Measurements from ENCODE around the gene ZBTB7A. TPM values are rescaled to one million over a fixed set of nuclear protein-coding genes. Genes with fewer than 3 reads are reported as not detected.

Gene ZBTB7A
- total RNA-seq, 1 experiment from 2014 or later: 4.3 TPM

DNA sequence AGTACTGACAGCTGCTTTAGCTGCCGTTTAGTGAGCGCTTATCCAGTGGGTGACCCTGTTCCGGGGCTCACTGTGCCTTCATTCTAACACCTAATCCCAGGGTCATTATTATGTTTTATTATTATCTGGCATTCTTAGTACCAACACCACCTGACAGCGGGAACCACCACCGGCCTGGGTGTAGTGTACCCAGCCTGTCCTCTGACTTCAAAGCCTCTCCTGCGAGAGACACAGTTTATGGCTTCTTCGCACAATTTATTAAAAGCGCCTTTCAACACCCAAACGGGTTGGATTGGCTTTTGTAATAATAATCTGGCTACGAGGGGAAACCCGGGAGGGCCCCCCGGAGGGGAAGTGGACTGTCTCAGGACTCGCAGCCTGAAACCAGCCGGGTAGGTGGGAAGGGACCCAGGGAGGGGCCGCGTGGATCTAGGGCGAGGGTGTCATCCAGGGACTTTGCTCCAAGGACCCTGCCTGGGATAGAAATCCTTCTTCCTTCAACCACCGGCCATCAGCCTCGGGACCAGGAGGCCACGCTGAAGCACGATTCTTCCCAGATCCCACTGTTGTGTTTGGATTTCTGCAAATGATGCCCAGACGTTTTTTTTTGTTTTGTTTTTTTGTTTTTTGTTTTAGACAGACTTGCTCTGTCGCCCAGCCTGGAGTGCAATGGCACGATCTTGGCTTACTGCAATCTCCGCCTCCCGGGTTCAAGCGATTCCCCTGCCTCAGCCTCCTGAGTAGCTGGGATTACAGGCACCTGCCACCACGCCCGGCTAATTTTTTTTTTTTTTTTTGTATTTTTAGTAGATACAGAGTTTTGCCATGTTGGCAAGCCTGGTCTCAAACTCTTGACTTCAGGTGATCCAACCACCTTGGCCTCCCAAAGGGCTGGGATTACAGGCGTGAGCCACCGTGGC is 1.6 kb upstream of the ZBTB7A start:
- no peak for DNase-seq (ENCODE audit: low read depth)

DNA sequence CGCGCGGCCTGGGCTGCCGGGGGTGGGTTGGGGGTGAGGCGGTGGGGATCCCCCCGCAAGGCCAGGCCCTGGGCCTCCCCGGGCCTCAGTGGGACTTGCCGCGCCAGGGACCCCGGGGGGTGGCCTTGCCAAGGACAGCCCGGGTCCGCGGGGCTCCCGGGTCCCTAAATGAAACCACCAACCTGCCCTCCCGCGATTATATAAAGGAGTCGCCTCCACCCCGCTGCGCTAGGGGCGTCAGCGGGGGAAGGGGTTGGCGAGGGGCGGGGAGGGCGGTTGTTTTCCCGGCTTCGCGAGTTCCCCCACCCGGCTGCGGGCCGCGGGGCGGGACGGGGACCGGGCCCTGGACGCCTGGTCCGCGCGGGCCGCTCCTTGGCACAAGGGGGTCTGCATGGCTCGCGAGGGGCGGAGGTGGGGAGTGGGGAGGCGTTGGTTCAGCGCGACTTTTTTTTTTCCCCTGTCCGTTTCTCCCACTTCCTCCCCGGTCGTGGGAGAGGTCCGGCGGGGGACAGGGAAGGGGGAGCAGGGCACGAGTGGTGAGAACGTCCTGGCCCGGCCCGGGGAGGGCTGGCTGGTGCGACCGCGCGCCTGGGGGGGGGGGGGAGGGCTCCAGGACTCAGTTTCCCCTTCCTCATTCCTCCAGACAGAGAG is 822 bp upstream of the ZBTB7A start:
- DNase-seq (ENCODE audit: low read depth): peak; percentile 26

DNA sequence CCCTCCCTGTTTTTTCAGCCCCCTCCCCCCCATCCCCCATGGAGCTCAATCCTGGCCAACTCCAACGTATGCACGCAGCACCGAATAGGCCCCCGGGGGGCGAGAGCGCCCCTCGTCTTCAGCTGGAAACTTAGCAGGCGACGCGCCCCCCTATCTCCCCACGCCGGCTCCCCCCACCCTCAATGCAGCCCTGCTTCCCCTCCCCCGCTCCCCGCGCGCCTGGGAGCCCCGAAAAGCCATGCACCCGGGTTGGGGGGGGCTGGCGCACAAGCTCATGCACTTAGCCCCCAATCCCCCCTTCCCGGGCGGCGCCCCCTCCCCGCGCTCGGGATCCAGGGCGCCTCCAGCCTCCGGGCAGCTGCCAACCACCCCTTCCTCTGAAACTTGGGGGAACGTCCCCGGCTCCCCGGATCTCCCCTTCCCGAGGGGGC is 508 bp downstream of the ZBTB7A start:
- no peak for DNase-seq (ENCODE audit: low read depth)

GRCh38 chr19:4065430-4066175 is 1.1 kb downstream of the ZBTB7A start:
- DNase-seq (ENCODE audit: low read depth): peak; percentile 96

- DNase-seq (ENCODE audit: low read depth): no peak
Measured at GRCh38 chr19:4064496-4065260, 2.0 kb downstream of the ZBTB7A start.

- peak; percentile 34 for DNase-seq (ENCODE audit: low read depth)
Measured at GRCh38 chr19:4064149-4064495, 2.6 kb downstream of the ZBTB7A start.

DNA sequence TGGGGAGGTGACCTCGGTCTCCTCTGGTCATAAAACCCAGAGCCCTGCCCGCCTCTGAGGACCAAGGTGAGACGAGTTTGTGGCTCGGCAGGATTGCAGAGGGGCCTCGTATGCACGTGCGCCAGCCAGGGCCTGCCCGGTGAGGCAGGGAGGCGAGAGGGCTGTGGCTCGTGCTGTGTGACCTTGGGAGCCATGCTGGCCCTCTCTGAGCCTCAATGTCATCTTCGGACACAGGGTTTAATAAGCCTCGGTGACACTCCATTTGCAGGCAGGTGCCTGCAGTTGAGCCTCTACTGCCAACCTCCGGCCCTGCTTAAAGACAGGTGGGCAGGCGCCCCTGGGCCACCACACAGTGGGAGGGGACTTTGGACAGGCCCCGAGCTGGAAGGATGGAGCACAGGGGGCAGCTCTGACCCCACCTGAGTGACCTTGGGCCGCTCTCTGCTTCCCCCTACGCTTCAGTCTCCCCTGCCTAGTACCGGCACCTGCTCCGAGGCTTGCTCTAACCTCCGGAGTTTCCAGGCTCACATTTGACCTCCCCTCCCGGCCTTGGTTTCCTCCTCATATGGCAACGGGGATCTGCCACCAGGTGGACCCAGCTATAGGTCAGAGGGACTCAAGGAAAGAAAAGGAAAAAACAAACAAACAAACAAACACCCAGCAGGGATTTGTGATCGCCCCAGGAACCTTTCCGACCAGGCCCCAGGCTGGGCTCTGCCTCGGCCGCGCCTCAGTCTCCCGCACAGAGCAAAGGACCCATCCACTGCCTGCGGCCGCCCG is 3.1 kb downstream of the ZBTB7A start:
- DNase-seq (ENCODE audit: low read depth): no peak

DNA sequence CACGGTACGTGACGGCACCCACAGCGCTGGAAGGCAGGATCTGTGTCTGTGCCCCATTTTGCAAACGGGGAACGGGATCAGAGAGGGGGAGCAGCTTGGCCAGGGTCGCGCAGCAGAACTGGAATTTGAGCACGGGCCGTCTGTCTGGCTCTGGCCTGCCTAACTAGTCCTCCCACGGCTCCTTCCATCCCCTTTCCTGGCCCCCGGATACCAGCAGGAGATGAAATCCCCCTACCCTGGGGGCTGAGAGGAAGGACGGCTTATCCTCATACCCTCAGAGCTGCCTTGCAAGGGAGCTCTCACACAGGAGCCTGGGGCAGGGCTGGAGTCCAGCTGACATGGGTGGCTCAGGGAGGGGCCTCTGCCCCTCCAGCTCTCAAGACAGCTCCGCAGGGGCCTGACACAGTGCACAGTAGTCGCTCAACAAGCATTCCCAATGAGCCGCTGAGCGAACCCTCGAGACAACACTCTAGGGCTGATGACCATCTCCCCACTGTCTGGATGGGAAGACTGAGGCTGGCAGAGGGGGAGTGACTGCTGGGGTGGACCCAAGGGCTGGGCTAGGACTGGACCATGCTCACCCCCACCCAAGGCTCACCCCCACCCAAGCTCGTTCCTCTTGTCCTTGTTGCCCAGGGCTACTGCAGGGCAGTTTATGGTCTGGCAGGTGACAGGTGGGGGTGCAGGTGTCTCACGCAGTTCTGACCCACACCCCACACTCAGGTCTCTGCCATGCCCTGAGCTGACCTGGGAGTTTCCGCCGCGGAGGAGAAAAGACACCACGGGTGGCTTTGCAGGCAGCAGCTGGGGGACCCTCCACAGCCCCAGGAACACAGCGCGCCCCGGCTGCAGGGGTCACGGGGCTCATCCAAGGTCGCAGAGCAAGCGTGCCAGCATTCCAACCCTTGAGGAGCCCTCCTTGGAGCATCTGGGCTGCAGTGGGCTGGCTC is 4.0 kb downstream of the ZBTB7A start:
- no peak for DNase-seq (ENCODE audit: low read depth)

- no peak for DNase-seq (ENCODE audit: low read depth)
Measured at GRCh38 chr19:4061683-4062418, 4.8 kb downstream of the ZBTB7A start.

GRCh38 chr19:4061178-4061682 is 5.5 kb downstream of the ZBTB7A start:
- no peak for DNase-seq (ENCODE audit: low read depth)

- no peak for DNase-seq (ENCODE audit: low read depth)
Measured at GRCh38 chr19:4060621-4061177, 6.0 kb downstream of the ZBTB7A start.

- no peak for DNase-seq (ENCODE audit: low read depth)
Measured at GRCh38 chr19:4059891-4060620, 6.6 kb downstream of the ZBTB7A start.

GRCh38 chr19:4059453-4059871 is 7.2 kb downstream of the ZBTB7A start:
- DNase-seq (ENCODE audit: low read depth): no peak

DNA sequence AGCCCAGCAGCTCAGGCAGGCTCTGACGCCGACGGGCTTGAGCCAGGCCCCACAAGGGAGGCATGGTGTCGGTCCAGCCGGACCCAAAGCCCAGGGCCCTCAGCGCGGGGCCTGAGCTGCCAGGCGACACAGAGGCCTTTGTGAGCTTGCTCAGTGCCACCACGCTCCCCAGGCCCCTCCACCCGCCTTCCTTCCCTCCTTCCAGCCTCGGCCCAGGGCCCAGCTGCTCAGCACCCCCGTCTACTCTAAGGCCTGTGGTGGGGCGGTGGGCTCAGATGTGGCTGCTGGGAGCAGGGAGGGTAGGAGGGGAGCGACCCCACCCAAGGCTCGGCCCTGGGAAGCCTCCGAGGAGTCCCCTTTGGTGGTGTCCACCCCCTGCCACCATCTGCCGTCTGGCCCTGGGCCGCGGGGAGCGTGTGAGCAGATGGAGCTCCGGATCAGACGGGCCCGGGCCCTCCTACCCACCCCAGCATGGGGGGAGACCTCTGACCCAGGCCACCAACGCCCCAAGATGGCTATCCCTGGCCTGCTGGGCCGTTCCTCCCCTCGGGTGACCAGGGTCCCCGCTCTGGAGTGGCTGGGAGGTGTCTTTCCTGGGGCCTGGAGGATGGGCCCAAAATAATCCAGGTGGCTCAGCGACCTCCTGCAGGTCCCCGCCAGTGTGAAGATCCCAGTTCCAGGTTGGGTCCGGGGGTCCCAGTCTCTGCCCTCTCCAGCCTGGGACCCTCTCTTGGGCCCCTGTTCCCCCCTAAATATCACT is 7.8 kb downstream of the ZBTB7A start:
- peak; percentile 26 for DNase-seq (ENCODE audit: low read depth)

- DNase-seq (ENCODE audit: low read depth): peak; percentile 94
Measured at GRCh38 chr19:4057931-4058692, 8.6 kb downstream of the ZBTB7A start.

GRCh38 chr19:4055209-4055552 is 11.5 kb downstream of the ZBTB7A start:
- no peak for DNase-seq (ENCODE audit: low read depth)

All from RPMI7951 (cell line).